ENCODE results near the gene XIRP2.
"Not testable (repeated sequence)": the region's sequence is repeated elsewhere in the genome, so short reads cannot be mapped to it uniquely, and the experiment has no call there.

XIRP2 gene

DNA sequence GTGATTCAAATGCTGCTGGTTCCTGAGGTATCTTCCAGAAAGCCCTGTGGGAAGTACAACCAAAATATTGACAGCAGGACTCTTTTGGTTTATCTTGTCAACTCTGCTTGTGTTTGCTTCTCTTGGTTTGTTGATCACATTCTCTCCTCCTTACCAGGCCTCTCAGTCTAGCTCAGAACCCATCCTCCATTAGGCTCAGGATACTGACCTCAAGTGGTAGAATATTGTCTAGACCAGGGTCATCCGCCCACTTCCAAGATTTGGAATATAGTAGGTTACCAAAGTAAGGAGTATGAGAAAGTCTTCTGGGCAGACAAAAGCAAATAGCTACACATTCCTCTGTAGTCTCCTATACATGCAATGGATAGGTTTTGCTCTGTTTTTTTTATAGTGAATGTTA, 56.6 kb downstream of the XIRP2 start:
- FAIRE-seq, result no peak

DNA sequence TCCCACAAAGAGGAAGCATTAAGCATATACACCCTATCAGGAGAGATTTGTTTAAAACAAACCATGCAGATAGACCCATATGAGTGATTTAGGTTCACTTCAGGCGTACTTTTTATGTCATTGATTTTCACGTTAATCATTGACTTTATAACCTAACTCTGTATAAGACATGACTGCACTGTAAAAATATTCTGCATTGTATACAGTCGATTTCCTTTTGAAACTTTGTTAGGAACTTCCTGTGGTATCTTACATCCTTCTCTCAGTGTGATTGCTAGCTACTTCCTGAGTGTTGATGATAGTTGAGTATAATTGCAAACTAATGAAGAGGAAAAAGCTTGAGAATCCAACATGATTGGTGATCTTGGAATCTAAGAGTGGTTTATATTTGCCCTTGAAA, 69.4 kb downstream of the XIRP2 start:
- no peak for FAIRE-seq

DNA sequence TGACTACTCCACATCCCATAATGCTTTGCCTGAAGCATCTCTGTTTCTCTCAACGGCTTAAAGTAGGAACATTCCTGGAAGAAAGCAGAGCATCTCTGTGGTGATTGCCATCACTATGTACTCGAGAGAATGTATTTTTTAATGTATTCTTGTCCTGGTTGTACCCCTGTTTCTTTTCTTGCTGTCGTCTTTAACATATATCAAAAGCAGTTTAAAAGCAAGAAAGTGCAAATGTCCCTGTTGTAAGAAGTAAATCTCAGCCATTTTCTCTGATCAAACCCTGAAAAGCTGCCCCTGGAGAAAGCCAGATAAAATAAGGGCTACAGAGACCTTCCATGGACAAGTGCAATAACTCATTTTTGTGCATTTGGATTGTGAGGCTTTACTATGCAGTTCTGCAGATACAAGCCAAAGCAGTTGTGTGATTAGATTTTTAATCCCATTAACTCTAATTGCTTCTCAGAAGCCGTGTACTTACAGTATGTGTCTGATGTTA, 70.8 kb downstream of the XIRP2 start:
- FAIRE-seq, result no peak

DNA sequence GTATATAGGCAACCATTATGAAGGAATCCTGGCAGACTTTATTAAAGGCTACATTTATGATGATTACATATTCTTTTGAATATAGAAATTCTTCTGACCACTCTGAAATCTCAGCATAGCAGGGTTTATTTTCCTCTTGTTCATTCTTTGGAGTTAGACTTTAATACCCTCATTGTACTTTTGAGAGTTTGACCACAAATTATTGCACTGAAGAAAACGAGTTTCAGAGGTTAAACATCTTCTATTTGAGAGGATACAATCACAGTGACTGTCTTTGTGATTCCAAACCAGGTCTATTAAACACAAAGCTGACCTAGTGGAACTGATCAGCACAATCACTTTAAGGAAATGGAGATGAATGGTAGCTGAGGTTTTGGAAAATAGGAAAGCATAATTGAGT, 71.3 kb downstream of the XIRP2 start:
- FAIRE-seq, result no peak

DNA sequence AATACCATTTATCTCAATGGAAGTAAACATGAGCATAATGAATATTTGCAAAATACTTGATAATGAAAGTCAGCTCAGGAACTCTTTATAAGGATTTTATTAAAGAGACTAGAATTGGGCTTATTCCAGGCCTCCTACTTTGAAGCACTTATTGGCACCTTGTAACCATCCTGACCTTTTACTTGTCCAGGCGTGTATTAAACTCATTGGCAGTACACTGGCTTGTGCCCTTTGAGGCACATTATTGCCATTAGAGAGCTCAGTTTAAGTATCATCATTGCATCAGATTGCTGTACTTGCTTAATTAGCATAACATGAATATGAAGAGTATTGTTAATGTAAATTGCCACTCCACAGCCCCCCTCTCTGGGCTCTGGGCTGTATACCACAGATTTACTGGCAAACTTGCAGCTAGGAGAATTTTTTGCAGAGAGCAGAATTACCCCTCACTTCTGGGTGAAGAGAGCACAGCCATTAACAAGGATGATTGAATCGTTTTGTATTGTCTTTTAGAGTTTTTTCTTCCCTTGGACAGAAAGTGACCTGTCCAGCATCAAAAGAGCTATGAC, 72.5 kb downstream of the XIRP2 start:
- no peak for FAIRE-seq

DNA sequence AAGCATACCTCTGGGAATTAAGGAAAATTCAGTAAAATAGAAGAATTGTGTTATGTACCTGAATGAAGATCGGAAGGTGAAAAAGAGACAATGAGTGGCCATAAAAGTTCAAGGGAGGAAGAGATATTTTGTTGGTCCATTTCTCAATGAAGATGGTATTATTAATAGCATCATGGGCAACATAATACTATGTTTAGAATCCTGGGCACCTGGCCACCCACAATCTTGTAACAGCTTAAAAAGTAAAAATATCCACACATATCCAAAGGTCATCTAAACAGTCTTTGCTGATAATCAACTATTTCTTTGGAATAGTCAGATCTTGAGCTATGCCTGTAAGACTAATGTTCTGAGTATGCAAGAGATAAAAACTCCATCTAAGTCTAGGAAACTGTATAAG, 73.7 kb downstream of the XIRP2 start:
- FAIRE-seq, result no peak

DNA sequence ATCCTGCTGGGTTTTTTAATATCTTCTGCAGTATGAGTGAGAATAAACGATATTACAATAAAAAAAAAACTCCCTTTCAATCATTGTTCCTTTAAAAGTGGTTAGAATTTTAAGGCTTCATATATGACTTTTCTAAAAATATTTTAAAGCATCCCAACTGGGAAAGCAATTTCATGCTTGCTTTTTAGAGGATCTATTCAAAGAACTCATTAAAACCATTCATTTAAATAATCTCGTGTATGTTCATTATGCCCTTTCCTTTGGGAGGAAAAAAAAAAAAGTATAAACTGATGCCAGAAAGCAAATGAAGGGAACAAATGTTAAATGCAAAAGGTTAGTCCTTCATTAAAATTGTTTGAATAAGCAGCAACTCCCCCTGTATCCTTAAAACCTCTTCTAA, 81.2 kb downstream of the XIRP2 start:
- no peak for FAIRE-seq

DNA sequence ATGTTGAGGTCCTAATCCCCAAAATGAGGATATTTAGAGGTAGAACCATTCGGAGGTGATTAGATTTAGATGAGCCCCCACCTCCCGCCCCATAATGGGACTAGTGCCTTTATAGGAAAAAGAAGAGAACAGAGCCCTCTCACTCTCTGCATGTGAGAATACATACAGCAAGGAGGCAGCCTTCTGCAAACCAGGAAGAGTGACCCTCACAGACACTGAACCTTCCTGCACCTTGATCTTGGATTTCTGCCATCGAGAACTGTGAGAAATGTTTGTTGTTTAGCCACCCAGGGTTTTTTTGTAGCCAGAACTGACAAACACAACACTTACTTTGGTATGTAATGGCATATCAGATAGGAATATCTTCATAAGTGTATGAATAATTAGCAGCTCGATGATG, 83.7 kb downstream of the XIRP2 start:
- FAIRE-seq, result no peak

DNA sequence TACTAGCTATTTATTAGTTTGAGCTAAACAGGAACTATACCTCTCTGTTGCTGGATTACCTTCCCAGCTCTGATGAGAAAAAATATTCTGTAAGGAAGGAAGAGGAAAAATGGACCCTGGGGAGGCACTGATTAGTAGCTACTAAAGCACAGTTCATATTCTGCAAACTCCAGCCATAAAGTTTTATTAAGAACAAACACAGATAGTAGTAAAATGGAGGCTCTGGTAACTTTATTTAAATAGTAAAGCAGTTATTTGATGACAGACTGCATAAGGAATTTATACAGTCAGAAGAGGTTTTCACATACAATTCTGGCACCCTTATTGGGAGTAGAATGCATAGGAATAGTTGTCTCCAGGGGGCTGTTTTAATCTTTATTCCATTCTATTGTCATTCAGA, 84.1 kb downstream of the XIRP2 start:
- no peak for FAIRE-seq

DNA sequence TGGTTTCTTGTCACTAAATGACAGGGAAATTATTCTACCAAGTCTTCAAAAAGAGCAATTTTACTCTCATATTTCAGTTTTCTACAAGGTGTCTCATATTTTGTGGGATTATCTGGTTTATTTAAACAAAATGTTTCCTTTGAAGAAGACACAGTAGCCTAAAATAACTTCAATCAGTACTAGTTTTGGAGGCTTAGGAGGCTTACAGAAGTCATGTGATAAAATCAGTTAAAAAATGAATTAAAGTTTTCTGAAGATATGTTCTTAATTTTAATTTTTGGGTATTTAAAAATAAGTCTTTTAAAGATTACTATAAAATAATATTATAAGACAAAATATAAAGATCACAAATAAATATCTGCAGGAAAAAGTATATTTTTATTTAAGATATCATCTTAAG, 95.9 kb downstream of the XIRP2 start:
- FAIRE-seq, result no peak

DNA sequence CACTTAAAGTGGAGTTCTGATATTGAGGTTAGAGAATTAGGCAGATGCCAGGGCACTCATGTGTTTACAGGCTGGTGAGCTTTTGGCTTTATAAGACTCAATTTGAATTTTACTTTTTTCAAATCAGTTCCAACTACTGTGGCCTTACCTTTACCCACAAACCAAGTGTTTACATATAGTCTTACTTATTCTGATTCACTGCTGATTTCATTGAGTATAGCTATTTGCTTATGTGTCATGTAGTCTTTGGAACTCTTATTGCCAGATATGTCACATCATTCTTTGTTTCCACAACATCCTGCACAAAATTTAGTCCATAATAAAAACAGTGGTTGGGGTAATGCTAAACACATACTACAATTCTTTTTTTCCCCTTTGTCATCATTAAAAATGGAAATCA, 96.5 kb downstream of the XIRP2 start:
- FAIRE-seq, result no peak

DNA sequence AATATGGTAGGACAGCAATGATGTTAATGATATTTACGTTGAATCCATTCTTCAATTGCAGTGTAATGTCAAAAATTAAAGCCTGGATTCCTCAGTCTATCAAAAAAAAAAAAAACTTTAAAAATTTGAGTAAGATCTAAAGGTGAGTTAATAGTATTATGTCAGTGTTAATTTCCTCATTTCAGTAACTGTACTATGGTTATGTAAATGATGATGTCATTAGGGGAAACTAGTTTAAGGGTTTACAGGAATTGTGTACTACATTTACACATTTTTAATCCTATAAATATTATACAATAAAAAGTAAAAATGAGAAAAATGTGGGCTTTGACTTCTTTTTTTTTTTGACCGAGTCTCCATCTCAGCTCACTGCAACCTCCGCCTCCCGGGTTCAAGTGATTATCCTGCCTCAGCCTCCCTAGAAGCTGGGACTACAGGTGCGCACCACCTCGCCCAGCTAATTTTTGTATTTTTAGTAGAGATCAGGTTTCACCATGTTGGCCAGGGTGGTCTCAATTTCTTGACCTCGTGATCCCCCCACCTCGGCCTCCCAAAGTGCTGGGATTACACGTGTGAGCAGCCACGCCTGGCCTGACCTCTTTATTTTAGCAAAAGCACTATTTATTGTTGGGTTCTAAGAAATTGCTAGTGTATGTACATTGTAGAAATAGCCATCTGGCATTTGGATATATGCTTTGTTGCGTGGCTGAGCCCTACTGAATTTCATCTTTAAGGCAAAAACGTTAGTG, 106.5 kb downstream of the XIRP2 start:
- FAIRE-seq, result no peak

DNA sequence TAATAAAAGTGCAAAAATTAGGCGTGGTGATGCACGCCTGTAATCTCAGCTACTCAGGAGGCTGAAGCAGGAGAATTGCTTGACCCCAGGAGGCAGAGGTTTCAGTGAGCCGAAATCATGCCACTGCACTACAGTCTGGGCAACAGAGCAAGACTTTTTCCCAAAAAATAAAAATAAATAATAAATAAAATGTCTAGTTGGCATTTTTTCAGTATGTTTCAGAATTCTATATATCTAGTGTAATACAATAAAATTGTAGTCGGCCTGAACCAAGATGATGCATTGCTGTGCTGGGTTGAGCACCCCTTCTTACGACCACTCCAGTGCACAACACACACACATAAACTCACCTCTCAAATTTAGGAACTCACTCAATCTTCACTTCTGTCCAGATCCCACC, 108.2 kb downstream of the XIRP2 start:
- FAIRE-seq, result no peak

DNA sequence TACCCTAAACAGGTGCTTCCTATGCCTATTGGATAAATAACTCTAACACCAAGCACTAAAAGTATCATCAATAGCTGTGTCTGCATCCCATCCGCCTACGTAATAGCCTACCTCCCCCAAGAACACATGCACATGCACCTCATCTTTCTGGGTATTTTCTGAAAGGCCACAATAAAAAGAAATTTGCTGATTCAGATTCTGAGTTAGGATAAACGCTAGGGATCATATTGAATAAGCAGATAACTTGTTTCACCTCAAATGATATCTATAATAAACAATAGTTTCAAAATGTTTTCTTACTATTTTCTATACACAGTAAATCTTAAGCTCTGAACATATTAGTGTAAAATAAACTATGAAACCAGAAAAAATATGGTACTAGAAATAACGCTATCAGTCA, 112.9 kb downstream of the XIRP2 start:
- FAIRE-seq, result no peak

DNA sequence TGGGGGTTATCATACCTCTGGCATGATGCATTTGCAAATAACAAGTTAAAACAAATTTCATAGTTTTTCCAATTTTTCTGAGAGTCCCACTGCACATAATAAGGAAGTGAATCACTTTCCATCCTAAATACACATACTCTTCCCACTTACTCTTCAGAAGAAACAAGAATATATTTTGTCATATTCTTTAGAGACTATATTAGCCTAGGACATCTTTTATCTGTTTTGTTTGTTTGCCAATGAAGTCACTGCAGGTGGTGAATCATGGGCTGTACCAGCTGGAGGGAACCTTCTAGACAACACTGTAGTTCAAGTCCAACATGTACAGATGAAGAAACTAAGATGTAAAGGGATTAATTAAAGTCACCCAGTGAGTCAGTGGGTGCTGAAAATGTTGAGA, 116.8 kb downstream of the XIRP2 start:
- FAIRE-seq, result no peak

DNA sequence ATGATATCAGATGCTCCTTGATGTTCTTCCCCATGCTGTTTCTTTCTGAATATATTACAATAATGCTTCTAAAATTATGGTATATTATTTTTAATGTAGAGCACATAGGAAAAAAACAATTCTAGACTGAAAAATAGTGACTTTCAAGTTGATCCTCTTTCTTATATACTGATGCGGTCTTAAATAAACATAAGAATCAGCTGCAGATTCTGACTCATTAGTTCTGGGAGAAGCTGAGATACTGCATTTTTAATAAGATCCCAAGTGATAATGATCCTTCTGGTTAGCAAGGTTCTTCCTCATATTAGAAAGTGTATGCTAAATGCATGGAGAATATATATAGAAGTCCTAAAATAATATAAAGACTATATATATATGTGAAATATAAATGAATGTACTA, 124.9 kb downstream of the XIRP2 start:
- no peak for FAIRE-seq

DNA sequence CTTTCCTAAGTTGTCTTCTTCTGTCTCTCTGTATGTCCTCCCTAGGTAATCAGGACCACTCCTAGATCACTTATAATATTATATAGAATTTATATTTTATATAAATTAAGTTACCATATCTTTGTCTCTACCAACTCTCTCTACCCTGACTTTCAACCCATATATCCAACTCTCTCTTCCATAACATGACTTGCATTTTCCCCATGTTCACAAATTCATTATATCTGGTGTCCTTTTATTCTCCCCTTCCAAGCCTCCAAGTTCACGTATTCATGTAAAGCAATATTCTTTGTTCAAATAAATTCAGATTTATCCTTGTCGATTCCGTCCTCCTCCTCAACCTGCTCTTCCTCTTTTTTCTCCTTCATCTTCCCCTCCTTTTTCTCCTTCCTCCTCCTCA, 127.5 kb downstream of the XIRP2 start:
- no peak for FAIRE-seq

DNA sequence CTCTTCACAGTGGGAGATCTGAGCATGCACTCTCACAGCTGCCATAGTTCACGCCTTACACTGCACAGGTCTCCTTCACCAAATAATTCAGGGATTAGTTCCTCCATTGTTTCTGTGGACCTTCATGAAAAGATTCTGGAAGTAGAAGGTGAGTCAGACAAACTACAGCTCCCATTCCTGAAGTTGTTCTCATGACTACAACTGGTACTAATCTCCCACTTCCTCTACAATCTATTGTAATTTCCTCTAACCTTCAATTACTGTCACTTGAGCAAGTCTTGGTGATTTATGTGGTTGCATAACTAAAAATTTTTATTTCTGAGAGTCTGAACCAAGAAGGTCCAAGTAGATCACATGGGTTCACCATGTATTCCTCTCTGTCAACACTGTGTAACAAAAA, 128.7 kb downstream of the XIRP2 start:
- FAIRE-seq, result no peak

DNA sequence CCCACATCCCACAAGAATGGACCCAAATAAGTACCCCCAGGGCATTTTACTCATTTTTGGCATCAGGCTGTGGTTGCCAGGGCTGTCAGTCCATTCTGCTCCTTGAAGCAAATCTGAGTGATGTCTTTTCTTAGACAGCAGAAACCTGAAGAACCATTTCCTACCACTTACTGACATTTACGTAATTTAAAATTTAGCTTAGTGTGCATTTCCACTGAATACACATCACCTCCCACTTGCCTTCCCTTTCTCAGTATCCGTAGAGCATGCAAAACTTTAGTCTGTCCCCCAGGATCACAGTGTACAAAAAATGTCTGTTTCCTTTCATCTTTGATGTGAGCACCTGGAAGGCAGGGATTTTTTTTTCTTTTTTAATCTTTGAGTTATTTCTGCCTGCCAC, 130.3 kb downstream of the XIRP2 start:
- no peak for FAIRE-seq

DNA sequence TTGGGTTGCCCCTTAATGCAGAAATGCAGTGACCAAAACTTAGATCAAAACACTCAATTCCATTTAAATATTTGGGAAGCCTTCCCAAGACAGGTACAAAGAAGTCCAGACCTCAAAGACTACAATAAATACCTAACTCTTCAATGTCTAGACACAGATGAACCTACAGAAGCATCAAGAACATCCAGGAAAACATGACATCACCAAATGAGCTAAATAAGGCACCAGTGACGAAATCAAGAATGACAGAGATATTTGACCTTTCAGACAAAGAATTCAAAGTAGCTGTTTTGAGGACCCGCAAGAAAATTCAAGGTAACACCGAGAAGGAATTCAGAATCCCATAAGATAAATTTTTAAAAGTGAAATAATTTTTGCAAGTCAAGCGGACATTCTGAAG, 140.2 kb downstream of the XIRP2 start:
- FAIRE-seq, result no peak

DNA sequence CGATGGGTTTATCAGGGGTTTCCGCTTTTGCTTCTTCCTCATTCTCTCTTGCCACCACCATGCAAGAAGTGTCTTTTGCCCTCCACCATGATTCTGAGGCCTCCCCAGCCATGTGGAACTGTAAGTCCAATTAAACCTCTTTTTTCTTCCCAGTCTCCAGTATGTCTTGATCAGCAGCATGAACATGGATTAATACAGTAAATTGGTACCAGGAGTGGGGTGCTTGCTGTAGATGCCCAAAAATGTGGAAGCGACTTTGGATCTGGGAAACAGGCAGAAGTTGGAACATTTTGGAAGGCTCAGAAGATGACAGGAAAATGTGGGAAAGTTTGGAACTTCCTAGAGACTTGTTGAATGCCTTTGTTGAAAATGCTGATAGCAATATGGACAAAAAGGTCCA, 146.7 kb downstream of the XIRP2 start:
- not testable (repeated sequence) for FAIRE-seq

DNA sequence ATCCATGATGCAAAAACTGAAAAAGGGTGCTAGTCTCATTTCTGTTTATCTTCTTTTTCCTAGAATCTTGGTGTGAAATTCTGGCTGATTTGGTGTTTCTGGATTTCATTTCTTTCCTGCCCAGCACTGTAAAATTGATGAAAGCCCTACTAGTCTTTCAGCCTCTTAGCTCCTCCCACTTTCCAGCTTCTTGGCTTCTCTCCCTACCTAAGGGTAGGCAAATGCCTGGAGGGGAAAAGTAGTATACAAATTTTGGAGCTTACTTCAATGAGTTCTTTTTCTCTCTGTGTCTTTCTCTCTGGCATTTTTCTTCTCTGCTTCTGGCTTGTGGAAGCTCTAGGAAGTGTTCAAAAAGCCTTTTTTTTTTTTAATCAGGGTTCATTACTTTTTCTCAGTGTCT, 160.5 kb downstream of the XIRP2 start:
- no peak for FAIRE-seq

DNA sequence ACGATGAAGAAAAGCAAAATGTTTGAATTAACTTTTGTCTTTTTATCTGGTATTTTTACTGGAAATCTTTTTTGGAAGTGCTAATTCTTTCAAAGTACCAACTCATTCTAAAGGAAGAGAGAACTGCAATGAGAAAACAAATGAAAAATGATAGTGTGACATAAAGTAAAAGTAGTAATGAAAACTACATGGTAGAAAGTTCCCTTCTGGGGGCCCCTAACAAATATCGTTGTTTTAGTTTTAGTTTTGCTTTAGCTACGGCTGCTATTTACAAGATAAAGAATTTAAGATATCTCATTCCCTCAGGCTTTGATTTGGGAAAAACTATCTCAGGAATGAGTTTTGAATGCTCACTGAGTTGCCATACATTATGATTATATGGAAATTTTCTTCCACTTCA, 161.4 kb downstream of the XIRP2 start:
- FAIRE-seq, result no peak

DNA sequence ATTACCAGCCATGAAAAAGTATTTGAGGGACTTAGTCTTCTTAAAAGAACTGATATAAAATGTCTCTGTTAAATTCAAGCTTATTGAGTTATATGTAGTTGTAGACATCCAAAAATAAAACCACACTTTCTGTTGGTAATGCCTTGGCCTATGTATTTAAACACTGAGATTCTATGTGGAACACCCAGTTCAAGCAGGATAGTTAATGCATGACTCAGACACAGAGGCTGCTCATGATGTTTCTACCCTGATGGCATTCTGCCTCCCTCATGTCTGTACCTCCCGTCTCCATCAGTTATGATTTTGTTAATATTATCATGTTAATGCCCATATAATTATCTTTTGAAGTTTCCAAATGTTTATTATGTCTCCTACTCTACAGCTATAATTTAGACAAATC, 164.5 kb downstream of the XIRP2 start:
- FAIRE-seq, result no peak

DNA sequence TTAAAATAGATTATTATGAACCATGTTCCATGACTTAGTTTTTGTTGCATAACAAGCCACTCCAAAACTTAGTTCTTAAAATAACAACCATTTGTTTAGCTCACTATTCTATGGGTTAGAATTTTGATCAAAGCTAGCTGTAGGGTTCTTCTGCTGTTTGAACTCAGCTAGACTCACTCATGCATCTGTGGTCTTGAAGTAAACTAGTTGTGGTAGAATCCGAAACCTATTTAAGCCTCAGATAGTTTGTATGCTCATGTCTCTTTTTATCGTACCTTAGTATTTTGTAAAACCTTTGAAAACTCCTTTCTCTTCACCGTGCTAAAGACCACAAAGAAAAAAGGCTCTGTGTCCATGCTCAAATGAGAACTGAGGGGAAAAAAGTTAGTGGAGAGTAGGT, 166.6 kb downstream of the XIRP2 start:
- FAIRE-seq, result no peak

Data from endometrium (tissue), 2 donors.